Measurements from ENCODE around the gene ATP10D.
"Not testable (repeated sequence)": the region's sequence is repeated elsewhere in the genome, so short reads cannot be mapped to it uniquely, and the experiment has no call there.

ATP10D gene

GRCh38 chr4:47482326-47482725 is 2.7 kb upstream of the ATP10D start:
- POLR2A ChIA-PET, result no interaction called here
- CTCF ChIA-PET, result no interaction called here
- DNase-seq (ENCODE audit: extremely low spot score), result no peak
- TF ChIP-seq BHLHE40 (IDR thresholded peaks at IDR 0.05; ENCODE audit: borderline replicate concordance) (no peak), FOXK2 (IDR thresholded peaks at IDR 0.05) (no peak), FOXM1 (IDR thresholded peaks at IDR 0.05; ENCODE audit: borderline replicate concordance) (no peak), SP1 (IDR thresholded peaks at IDR 0.05) (no peak), L3MBTL2 (conservative IDR thresholded peaks at IDR 0.05) (no peak), FOXA1 (IDR thresholded peaks at IDR 0.05) (no peak), PKNOX1 (IDR thresholded peaks at IDR 0.05) (no peak), ARNT (IDR thresholded peaks at IDR 0.05) (no peak), TARDBP (IDR thresholded peaks at IDR 0.05) (no peak), NFRKB (IDR thresholded peaks at IDR 0.05) (no peak), LEF1 (IDR thresholded peaks at IDR 0.05; ENCODE audit: borderline replicate concordance) (no peak), ZNF384 (IDR thresholded peaks at IDR 0.05) (no peak), CTBP1 (IDR thresholded peaks at IDR 0.05; ENCODE audit: borderline replicate concordance) (no peak), ELF4 (IDR thresholded peaks at IDR 0.05) (no peak), SUZ12 (IDR thresholded peaks at IDR 0.05) (no peak), HDGF (IDR thresholded peaks at IDR 0.05; ENCODE audit: borderline replicate concordance) (no peak)

GRCh38 chr4:47483745-47484144 is 1.3 kb upstream of the ATP10D start:
- POLR2A ChIA-PET, result interaction anchor here (1.7 to 2.3 kb wide), 2 partner anchors 9 to 20 kb away, joined by 5 to 16 read pairs; partner anchors contain the start of gene COMMD8
- DNase-seq (ENCODE audit: extremely low spot score), result no peak
- CTCF ChIA-PET, result interaction anchor here (0.6 kb wide), 1 partner anchor 114 kb away, joined by 3 read pairs; no protein-coding TSS in a partner anchor
- no peak for TF ChIP-seq TARDBP (IDR thresholded peaks at IDR 0.05)
- TF ChIP-seq BHLHE40 (IDR thresholded peaks at IDR 0.05; ENCODE audit: borderline replicate concordance), result no peak
- no peak for TF ChIP-seq ZNF384 (IDR thresholded peaks at IDR 0.05)
- no peak for TF ChIP-seq ARNT (IDR thresholded peaks at IDR 0.05)
- TF ChIP-seq FOXA1 (IDR thresholded peaks at IDR 0.05), result no peak
- TF ChIP-seq CTBP1 (IDR thresholded peaks at IDR 0.05; ENCODE audit: borderline replicate concordance), result no peak
- TF ChIP-seq ELF4 (IDR thresholded peaks at IDR 0.05), result no peak
- no peak for TF ChIP-seq FOXM1 (IDR thresholded peaks at IDR 0.05; ENCODE audit: borderline replicate concordance)
- TF ChIP-seq PKNOX1 (IDR thresholded peaks at IDR 0.05), result no peak
- TF ChIP-seq SUZ12 (IDR thresholded peaks at IDR 0.05), result no peak
- no peak for TF ChIP-seq FOXK2 (IDR thresholded peaks at IDR 0.05)

- TF ChIP-seq ELF4 (IDR thresholded peaks at IDR 0.05) (no peak), SP1 (IDR thresholded peaks at IDR 0.05) (no peak), HDGF (IDR thresholded peaks at IDR 0.05; ENCODE audit: borderline replicate concordance) (no peak), LEF1 (IDR thresholded peaks at IDR 0.05; ENCODE audit: borderline replicate concordance) (no peak), TARDBP (IDR thresholded peaks at IDR 0.05) (no peak), NFRKB (IDR thresholded peaks at IDR 0.05) (no peak), FOXM1 (IDR thresholded peaks at IDR 0.05; ENCODE audit: borderline replicate concordance) (no peak), FOXK2 (IDR thresholded peaks at IDR 0.05) (no peak), FOXA1 (IDR thresholded peaks at IDR 0.05) (no peak), PKNOX1 (IDR thresholded peaks at IDR 0.05) (no peak), ARNT (IDR thresholded peaks at IDR 0.05) (no peak), L3MBTL2 (conservative IDR thresholded peaks at IDR 0.05) (no peak)
- CTCF ChIA-PET, result no interaction called here
- DNase-seq (ENCODE audit: extremely low spot score), result no peak
- POLR2A ChIA-PET, result interaction anchor here (1.7 to 2.3 kb wide), 2 partner anchors 9 to 21 kb away, joined by 5 to 16 read pairs; partner anchors contain the start of gene COMMD8
These were observed 907 bp upstream of the ATP10D start for GRCh38 chr4:47484168-47484567.

GRCh38 chr4:47485768-47486167 is 693 bp downstream of the ATP10D start:
- no peak for DNase-seq (ENCODE audit: extremely low spot score)
- TF ChIP-seq PKNOX1 (IDR thresholded peaks at IDR 0.05), result no peak
- TF ChIP-seq LEF1 (IDR thresholded peaks at IDR 0.05; ENCODE audit: borderline replicate concordance), result no peak
- TF ChIP-seq BHLHE40 (IDR thresholded peaks at IDR 0.05; ENCODE audit: borderline replicate concordance), result no peak
- no peak for TF ChIP-seq FOXK2 (IDR thresholded peaks at IDR 0.05)
- ChIA-PET POLR2A (interaction anchor here (2.3 kb wide), 1 partner anchor 22 kb away, joined by 16 read pairs; the partner anchor contains the start of gene COMMD8), CTCF (interaction anchor here (0.6 kb wide), 1 partner anchor 639 kb away, joined by 3 read pairs; no protein-coding TSS in a partner anchor)

GRCh38 chr4:47486231-47486673 is 1.2 kb downstream of the ATP10D start:
- no peak for DNase-seq (ENCODE audit: extremely low spot score)
- ChIA-PET CTCF (no interaction called here), POLR2A (no interaction called here)
- TF ChIP-seq CTBP1 (IDR thresholded peaks at IDR 0.05; ENCODE audit: borderline replicate concordance) (no peak), ELF4 (IDR thresholded peaks at IDR 0.05) (no peak), FOXK2 (IDR thresholded peaks at IDR 0.05) (no peak), ARNT (IDR thresholded peaks at IDR 0.05) (no peak), HDGF (IDR thresholded peaks at IDR 0.05; ENCODE audit: borderline replicate concordance) (no peak), LEF1 (IDR thresholded peaks at IDR 0.05; ENCODE audit: borderline replicate concordance) (no peak), PKNOX1 (IDR thresholded peaks at IDR 0.05) (no peak), TARDBP (IDR thresholded peaks at IDR 0.05) (no peak), FOXA1 (IDR thresholded peaks at IDR 0.05) (no peak), BHLHE40 (IDR thresholded peaks at IDR 0.05; ENCODE audit: borderline replicate concordance) (no peak)

GRCh38 chr4:47486727-47487126 is 1.7 kb downstream of the ATP10D start:
- CTCF ChIA-PET; POLR2A ChIA-PET; DNase-seq (ENCODE audit: extremely low spot score): not testable (repeated sequence)
